ENCODE data around the gene PIP5KL1.

The PIP5KL1 gene

GRCh38 chr9:127928676-127929624 is 1.6 kb downstream of the PIP5KL1 start:
- no peaks in the 10 kb centered on the region for H3K79me2 ChIP-seq (ENCODE audit: control insufficient read depth, low read length)
- H3K27ac ChIP-seq (ENCODE audit: low read depth, low read length), result no peak overlapping the region
- no peaks in the 10 kb centered on the region for H3K9me2 ChIP-seq (replicated peaks; ENCODE audit: control insufficient read depth, low read length)
- H3K27me3 ChIP-seq (ENCODE audit: control insufficient read depth, low read length), result peaks cover 50% of the 10 kb centered on the region
- peaks cover 9% of the 10 kb centered on the region for H3F3A ChIP-seq (ENCODE audit: control insufficient read depth, insufficient read depth)
- peaks cover 35% of the 10 kb centered on the region for H3K4me1 ChIP-seq (ENCODE audit: control insufficient read depth, low read length)
- TF ChIP-seq EZH2phosphoT487 (IDR thresholded peaks at IDR 0.05; ENCODE audit: borderline replicate concordance, low read length), result no peak
- TF ChIP-seq CTCF (IDR thresholded peaks at IDR 0.05; ENCODE audit: low read depth, low read length, poor library complexity, severe bottlenecking), result no peak
- H3K36me3 ChIP-seq (ENCODE audit: control insufficient read depth, low read length), result no peaks in the 10 kb centered on the region
- no peaks in the 10 kb centered on the region for H3K9me3 ChIP-seq (ENCODE audit: control insufficient read depth, insufficient read depth, low read length)
- H3K4me3 ChIP-seq (ENCODE audit: low read length), result no peak overlapping the region
- H4K20me1 ChIP-seq (ENCODE audit: control insufficient read depth, insufficient read depth, low read depth, low read length), result no peaks in the 10 kb centered on the region; the same call in 1 of the 2 replicates
- H3K4me2 ChIP-seq (ENCODE audit: low read length), result no peak overlapping the region

GRCh38 chr9:127927988-127928675 is 2.4 kb downstream of the PIP5KL1 start:
- Histone ChIP-seq H3K36me3 (ENCODE audit: control insufficient read depth, low read length) (no peaks in the 10 kb centered on the region), H3K9me3 (ENCODE audit: control insufficient read depth, insufficient read depth, low read length) (no peaks in the 10 kb centered on the region), H3K79me2 (ENCODE audit: control insufficient read depth, low read length) (no peaks in the 10 kb centered on the region), H3K4me2 (ENCODE audit: low read length) (peak overlapping the region; percentile 54), H3K9me2 (replicated peaks; ENCODE audit: control insufficient read depth, low read length) (no peaks in the 10 kb centered on the region), H3F3A (ENCODE audit: control insufficient read depth, insufficient read depth) (peaks cover 9% of the 10 kb centered on the region), H3K4me3 (ENCODE audit: low read length) (peak overlapping the region; percentile 38), H4K20me1 (ENCODE audit: control insufficient read depth, insufficient read depth, low read depth, low read length) (no peaks in the 10 kb centered on the region; the same call in 1 of the 2 replicates), H3K27ac (ENCODE audit: low read depth, low read length) (no peak overlapping the region), H3K4me1 (ENCODE audit: control insufficient read depth, low read length) (peaks cover 35% of the 10 kb centered on the region), H3K27me3 (ENCODE audit: control insufficient read depth, low read length) (peaks cover 55% of the 10 kb centered on the region)
- no peak; the same call in 1 of the 2 replicates for TF ChIP-seq EZH2phosphoT487 (IDR thresholded peaks at IDR 0.05; ENCODE audit: borderline replicate concordance, low read length)
- no peak for TF ChIP-seq CTCF (IDR thresholded peaks at IDR 0.05; ENCODE audit: low read depth, low read length, poor library complexity, severe bottlenecking)

GRCh38 chr9:127927201-127927987 is 3.2 kb downstream of the PIP5KL1 start:
- Histone ChIP-seq H3K79me2 (ENCODE audit: control insufficient read depth, low read length) (no peaks in the 10 kb centered on the region), H3F3A (ENCODE audit: control insufficient read depth, insufficient read depth) (peaks cover 11% of the 10 kb centered on the region), H3K9me3 (ENCODE audit: control insufficient read depth, insufficient read depth, low read length) (no peaks in the 10 kb centered on the region), H3K36me3 (ENCODE audit: control insufficient read depth, low read length) (no peaks in the 10 kb centered on the region), H3K4me2 (ENCODE audit: low read length) (peak overlapping the region; percentile 54), H4K20me1 (ENCODE audit: control insufficient read depth, insufficient read depth, low read depth, low read length) (no peaks in the 10 kb centered on the region; the same call in 1 of the 2 replicates), H3K27ac (ENCODE audit: low read depth, low read length) (no peak overlapping the region), H3K9me2 (replicated peaks; ENCODE audit: control insufficient read depth, low read length) (no peaks in the 10 kb centered on the region), H3K4me1 (ENCODE audit: control insufficient read depth, low read length) (peaks cover 35% of the 10 kb centered on the region), H3K4me3 (ENCODE audit: low read length) (peak overlapping the region; percentile 58), H3K27me3 (ENCODE audit: control insufficient read depth, low read length) (peaks cover 60% of the 10 kb centered on the region)
- TF ChIP-seq CTCF (IDR thresholded peaks at IDR 0.05; ENCODE audit: low read depth, low read length, poor library complexity, severe bottlenecking), result no peak
- TF ChIP-seq EZH2phosphoT487 (IDR thresholded peaks at IDR 0.05; ENCODE audit: borderline replicate concordance, low read length), result no peak
